HepG2 (cell line): ENCODE results near the gene CPPED1. TPM values are rescaled to one million over a fixed set of nuclear protein-coding genes. Genes with fewer than 3 reads are reported as not detected.
A peak's percentile ranks its signal among the peaks of the same experiment; 100 is the strongest.

ENCODE experiments used
- DMAP1 ChIP-seq: IDR thresholded peaks from 2 replicates; pipeline ENCODE4 v1.6.1; 2016
- EP300 ChIP-seq, 3 experiments: sonication (generic) in 1 of 3; formaldehyde crosslinking in 1 of 3; IDR thresholded peaks; 2 replicates each; pipeline versions ENCODE4 v1.5.1 to v1.6.1; 2011 to 2020; ENCODE audit warnings: low read depth in 2 of 3, low read length in 2 of 3, borderline replicate concordance in 1 of 3, improper control_type of control experiment in 1 of 3, mild to moderate bottlenecking in 1 of 3, missing genetic modification reagents in 1 of 3, moderate library complexity in 1 of 3
- FOXJ3 ChIP-seq: sonication (generic); formaldehyde crosslinking; IDR thresholded peaks from 2 replicates; pipeline ENCODE4 v1.4.0; 2020; ENCODE audit warnings: missing genetic modification reagents, mild to moderate bottlenecking, borderline replicate concordance
- HOXA3 ChIP-seq: sonication (generic); formaldehyde crosslinking; IDR thresholded peaks from 2 replicates; pipeline ENCODE4 v1.5.0; 2020; ENCODE audit warnings: missing genetic modification reagents
- PCBP1 ChIP-seq: fragments of 200-400 bp; formaldehyde crosslinking; IDR thresholded peaks from 2 replicates; pipeline ENCODE4 v1.6.1; 2017; ENCODE audit warnings: mild to moderate bottlenecking, low read depth, low read length, borderline replicate concordance
- TEAD3 ChIP-seq: optimal IDR thresholded peaks from 2 replicates; pipeline ENCODE3; 2016; ENCODE audit warnings: borderline replicate concordance
- ZFP37 ChIP-seq: sonication (generic); formaldehyde crosslinking; IDR thresholded peaks from 2 replicates; pipeline ENCODE4 v1.4.0; 2020; ENCODE audit warnings: missing genetic modification reagents, borderline replicate concordance
- ZFP82 ChIP-seq: sonication (generic); formaldehyde crosslinking; IDR thresholded peaks from 2 replicates; pipeline ENCODE4 v1.5.1; 2020; ENCODE audit warnings: mild to moderate bottlenecking, missing genetic modification reagents, borderline replicate concordance
- ZMAT3 ChIP-seq: sonication (generic); formaldehyde crosslinking; conservative IDR thresholded peaks from 2 replicates; pipeline ENCODE4 v1.7.0; 2021; ENCODE audit warnings: missing genetic modification reagents
- ZNF432 ChIP-seq: sonication (generic); formaldehyde crosslinking; IDR thresholded peaks from 2 replicates; pipeline ENCODE4 v1.5.0; 2020; ENCODE audit warnings: missing genetic modification reagents, mild to moderate bottlenecking, borderline replicate concordance
- ZNF441 ChIP-seq: sonication (generic); formaldehyde crosslinking; IDR thresholded peaks from 2 replicates; pipeline ENCODE4 v1.7.0; 2021; ENCODE audit warnings: missing genetic modification reagents, borderline replicate concordance
- ZNF513 ChIP-seq: sonication (generic); formaldehyde crosslinking; conservative IDR thresholded peaks from 2 replicates; pipeline ENCODE4 v1.5.0; 2020; ENCODE audit warnings: missing genetic modification reagents
- polyA plus RNA-seq, 8 experiments: library from polyadenylated mRNA; depleted of rRNA in 3 of 8; stranded (reverse) in 7 of 8; unstranded in 1 of 8; fragments of >200 nt; fragmentation: Illumina TruSeq in 4 of 8; extraction: Trizol in 4 of 8; gene quantifications; 2 replicates each; pipeline versions ENCODE4 v1.2.1 to v1.2.3, GENCODE V29; 2011 to 2016; ENCODE audit warnings: low read depth in 4 of 8, missing spikeins in 1 of 8, mixed read lengths in 1 of 8; ENCODE audit not compliant: insufficient read depth in 1 of 8
- total RNA-seq, 5 experiments: library from RNA; depleted of rRNA; stranded (reverse); fragments of >200 nt; fragmentation: Illumina TruSeq; extraction: Trizol; gene quantifications; 2 replicates each; pipeline ENCODE4 v1.2.3, GENCODE V29; 2016; ENCODE audit warnings: low read depth in 1 of 5
- TF ChIP-seq, protein P1 (sequence below): sonication (generic); formaldehyde crosslinking; IDR thresholded peaks from 2 replicates; pipeline ENCODE4 v1.5.1; 2020; ENCODE audit warnings: mild to moderate bottlenecking, moderate library complexity, missing genetic modification reagents
- TF ChIP-seq, protein P2 (sequence below): sonication (generic); formaldehyde crosslinking; IDR thresholded peaks from 2 replicates; pipeline ENCODE4 v1.4.0; 2020; ENCODE audit warnings: mild to moderate bottlenecking, missing genetic modification reagents
- TF ChIP-seq, protein P3 (sequence below): sonication (generic); formaldehyde crosslinking; IDR thresholded peaks from 2 replicates; pipeline ENCODE4 v1.5.0; 2020; ENCODE audit warnings: missing genetic modification reagents
- TF ChIP-seq, protein P4 (sequence below): sonication (generic); formaldehyde crosslinking; conservative IDR thresholded peaks from 2 replicates; pipeline ENCODE4 v1.8.0; 2022; ENCODE audit warnings: low read depth, missing genetic modification reagents

Gene CPPED1
- total and polyA plus RNA-seq, 2 of the 13 experiments (the other 11 are each of a cell fraction or from before 2014, with no cell fraction given) = 66.6 to 71.3 TPM

DNA sequence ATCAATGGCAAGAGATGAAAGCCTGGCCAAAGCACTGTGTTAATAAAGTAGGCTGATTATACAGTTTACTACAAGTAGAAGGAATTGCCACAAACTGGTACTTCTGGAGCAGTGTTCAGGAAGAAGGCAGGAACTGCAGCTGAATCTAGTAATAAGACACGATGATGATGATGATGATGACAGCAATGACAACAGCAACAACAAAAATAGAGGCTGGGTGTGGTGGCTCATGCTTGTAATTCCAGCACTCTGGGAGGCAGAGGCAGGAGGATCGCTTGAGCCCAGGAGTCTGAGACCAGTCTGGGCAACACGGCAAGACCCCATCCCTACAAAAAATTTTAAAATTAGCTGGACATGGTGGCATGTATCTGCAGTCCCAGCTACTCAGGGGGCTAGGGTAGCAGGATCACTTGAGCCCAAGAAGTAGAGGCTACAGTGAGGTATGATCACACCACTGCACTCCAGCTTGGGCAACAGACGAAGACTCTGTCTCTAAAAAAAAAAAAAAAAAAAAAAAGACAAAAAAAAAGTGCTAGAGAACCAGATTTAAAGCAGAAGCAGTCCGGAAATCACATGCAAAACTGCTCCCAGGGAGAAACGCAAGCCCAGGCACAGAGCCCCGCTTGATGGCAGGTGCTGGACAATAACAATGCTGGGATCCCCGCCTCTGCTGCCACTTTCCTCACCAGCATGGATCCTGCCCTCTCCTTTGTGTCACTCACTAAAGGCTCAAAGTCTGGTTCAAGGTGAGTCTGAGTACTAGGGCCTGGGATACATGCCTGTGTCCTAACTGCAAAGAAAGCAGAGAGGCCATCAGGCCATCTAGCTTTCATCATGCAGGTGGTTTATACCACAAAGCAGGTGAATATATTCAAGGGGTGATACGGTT is 44.8 kb downstream of the CPPED1 start (continued):
- TF ChIP-seq, protein P1, sequence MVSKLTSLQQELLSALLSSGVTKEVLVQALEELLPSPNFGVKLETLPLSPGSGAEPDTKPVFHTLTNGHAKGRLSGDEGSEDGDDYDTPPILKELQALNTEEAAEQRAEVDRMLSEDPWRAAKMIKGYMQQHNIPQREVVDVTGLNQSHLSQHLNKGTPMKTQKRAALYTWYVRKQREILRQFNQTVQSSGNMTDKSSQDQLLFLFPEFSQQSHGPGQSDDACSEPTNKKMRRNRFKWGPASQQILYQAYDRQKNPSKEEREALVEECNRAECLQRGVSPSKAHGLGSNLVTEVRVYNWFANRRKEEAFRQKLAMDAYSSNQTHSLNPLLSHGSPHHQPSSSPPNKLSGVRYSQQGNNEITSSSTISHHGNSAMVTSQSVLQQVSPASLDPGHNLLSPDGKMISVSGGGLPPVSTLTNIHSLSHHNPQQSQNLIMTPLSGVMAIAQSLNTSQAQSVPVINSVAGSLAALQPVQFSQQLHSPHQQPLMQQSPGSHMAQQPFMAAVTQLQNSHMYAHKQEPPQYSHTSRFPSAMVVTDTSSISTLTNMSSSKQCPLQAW = peak; percentile 60; the same call in 1 of the 2 replicates
- TF ChIP-seq EP300 (IDR thresholded peaks at IDR 0.05; ENCODE audit: low read depth in 2 of 2, low read length in 2 of 2) (peak in 1 of 2 experiments; percentile 29; a peak in 1 of 4 replicates), EP300 (CRISPR knock-in tag; IDR thresholded peaks at IDR 0.05; ENCODE audit: borderline replicate concordance) (no peak; the same call in 1 of the 2 replicates), TEAD3 (CRISPR knock-in tag) (peak; percentile 25), ZNF432 (no peak), HOXA3 (CRISPR knock-in tag) (peak; percentile 65; the same call in 1 of the 2 replicates), FOXJ3 (CRISPR knock-in tag) (no peak; the same call in 1 of the 2 replicates), ZNF441 (CRISPR knock-in tag) (no peak), ZFP37 (CRISPR knock-in tag) (peak; percentile 62; the same call in 1 of the 2 replicates), ZMAT3 (CRISPR knock-in tag) (no peak), PCBP1 (no peak), ZFP82 (CRISPR knock-in tag) (no peak), DMAP1 (CRISPR knock-in tag) (no peak), ZNF513 (CRISPR knock-in tag) (0 out of 2 replicates have a peak, but pooled peaks have one; percentile 52)
- TF ChIP-seq, protein P2, sequence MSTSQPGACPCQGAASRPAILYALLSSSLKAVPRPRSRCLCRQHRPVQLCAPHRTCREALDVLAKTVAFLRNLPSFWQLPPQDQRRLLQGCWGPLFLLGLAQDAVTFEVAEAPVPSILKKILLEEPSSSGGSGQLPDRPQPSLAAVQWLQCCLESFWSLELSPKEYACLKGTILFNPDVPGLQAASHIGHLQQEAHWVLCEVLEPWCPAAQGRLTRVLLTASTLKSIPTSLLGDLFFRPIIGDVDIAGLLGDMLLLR (CRISPR knock-in tag) = 0 out of 2 replicates have a peak, but pooled peaks have one; percentile 16
- TF ChIP-seq, protein P3, sequence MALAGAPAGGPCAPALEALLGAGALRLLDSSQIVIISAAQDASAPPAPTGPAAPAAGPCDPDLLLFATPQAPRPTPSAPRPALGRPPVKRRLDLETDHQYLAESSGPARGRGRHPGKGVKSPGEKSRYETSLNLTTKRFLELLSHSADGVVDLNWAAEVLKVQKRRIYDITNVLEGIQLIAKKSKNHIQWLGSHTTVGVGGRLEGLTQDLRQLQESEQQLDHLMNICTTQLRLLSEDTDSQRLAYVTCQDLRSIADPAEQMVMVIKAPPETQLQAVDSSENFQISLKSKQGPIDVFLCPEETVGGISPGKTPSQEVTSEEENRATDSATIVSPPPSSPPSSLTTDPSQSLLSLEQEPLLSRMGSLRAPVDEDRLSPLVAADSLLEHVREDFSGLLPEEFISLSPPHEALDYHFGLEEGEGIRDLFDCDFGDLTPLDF = 0 out of 2 replicates have a peak, but pooled peaks have one; percentile 25
- TF ChIP-seq, protein P4, sequence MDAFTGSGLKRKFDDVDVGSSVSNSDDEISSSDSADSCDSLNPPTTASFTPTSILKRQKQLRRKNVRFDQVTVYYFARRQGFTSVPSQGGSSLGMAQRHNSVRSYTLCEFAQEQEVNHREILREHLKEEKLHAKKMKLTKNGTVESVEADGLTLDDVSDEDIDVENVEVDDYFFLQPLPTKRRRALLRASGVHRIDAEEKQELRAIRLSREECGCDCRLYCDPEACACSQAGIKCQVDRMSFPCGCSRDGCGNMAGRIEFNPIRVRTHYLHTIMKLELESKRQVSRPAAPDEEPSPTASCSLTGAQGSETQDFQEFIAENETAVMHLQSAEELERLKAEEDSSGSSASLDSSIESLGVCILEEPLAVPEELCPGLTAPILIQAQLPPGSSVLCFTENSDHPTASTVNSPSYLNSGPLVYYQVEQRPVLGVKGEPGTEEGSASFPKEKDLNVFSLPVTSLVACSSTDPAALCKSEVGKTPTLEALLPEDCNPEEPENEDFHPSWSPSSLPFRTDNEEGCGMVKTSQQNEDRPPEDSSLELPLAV = no peak
